ENCODE measurements around the gene FAM149B1.

Gene FAM149B1

GRCh38 chr10:73167783-73168464, at the start of gene FAM149B1, which contains the start of gene ECD:
Gene FAM149B1 (plus strand): TSS chr10:73168119. CDS start chr10:73168340, 221 bp downstream.
Gene ECD (minus strand): TSS chr10:73168008. CDS start chr10:73163937, 4,071 bp downstream.
- peak; percentile 91 for DNase-seq (ENCODE audit: low read depth)
- TF ChIP-seq CTCF (conservative IDR thresholded peaks at IDR 0.05; ENCODE audit: low read depth, low read length) = peak; percentile 18
- peak within 1 kb of the TSS; percentile 100 for H3K4me3 ChIP-seq (ENCODE audit: low read length)

- no peak overlapping the region for H3K4me3 ChIP-seq (ENCODE audit: low read length)
- no peak for DNase-seq (ENCODE audit: low read depth)
- no peak for TF ChIP-seq CTCF (conservative IDR thresholded peaks at IDR 0.05; ENCODE audit: low read depth, low read length)
Observed at GRCh38 chr10:73119457-73119856, 48.5 kb upstream of the FAM149B1 start.

- no peak overlapping the region for H3K4me3 ChIP-seq (ENCODE audit: low read length)
- TF ChIP-seq CTCF (conservative IDR thresholded peaks at IDR 0.05; ENCODE audit: low read depth, low read length) = no peak
- DNase-seq (ENCODE audit: low read depth) = no peak
Observed at GRCh38 chr10:73119952-73120351, 48.0 kb upstream of the FAM149B1 start.

- H3K4me3 ChIP-seq (ENCODE audit: low read length) = no peak overlapping the region
- no peak for TF ChIP-seq CTCF (conservative IDR thresholded peaks at IDR 0.05; ENCODE audit: low read depth, low read length)
Observed at GRCh38 chr10:73126343-73126742, 41.6 kb upstream of the FAM149B1 start.

GRCh38 chr10:73131301-73131700, 36.6 kb upstream of the FAM149B1 start:
- no peak for TF ChIP-seq CTCF (conservative IDR thresholded peaks at IDR 0.05; ENCODE audit: low read depth, low read length)
- no peak for DNase-seq (ENCODE audit: low read depth)
- H3K4me3 ChIP-seq (ENCODE audit: low read length) = no peak overlapping the region

More at GRCh38 chr10:73126343-73126742, 41.6 kb upstream of the FAM149B1 start:
- no peak for DNase-seq (ENCODE audit: low read depth)

- no peak overlapping the region for H3K4me3 ChIP-seq (ENCODE audit: low read length)
- TF ChIP-seq CTCF (conservative IDR thresholded peaks at IDR 0.05; ENCODE audit: low read depth, low read length) = no peak
- DNase-seq (ENCODE audit: low read depth) = no peak
Observed at GRCh38 chr10:73131913-73132686, 35.8 kb upstream of the FAM149B1 start.
